Epithelial cell of prostate (primary cell): ENCODE results near the gene HIGD2A.
A peak's percentile ranks its signal among the peaks of the same experiment; 100 is the strongest.
"Not testable (repeated sequence)": the region's sequence is repeated elsewhere in the genome, so short reads cannot be mapped to it uniquely, and the experiment has no call there.

Experiments used
- DNase-seq: peaks from one replicate; pipeline ENCODE4 v3.0.0-alpha.2; 2011; ENCODE audit warnings: low read depth, low spot score
- H3K27ac ChIP-seq: fragments of 450-650 bp; 2 replicates; pipeline ENCODE4 v1.5.1; 2017; ENCODE audit warnings: mild to moderate bottlenecking

HIGD2A gene

GRCh38 chr5:176391999-176392398, 3.4 kb downstream of the HIGD2A start:
- no peak for DNase-seq
- no peak overlapping the region for H3K27ac ChIP-seq

- DNase-seq, result no peak
- H3K27ac ChIP-seq, result no peak overlapping the region
Measured at GRCh38 chr5:176392526-176392925, 4.0 kb downstream of the HIGD2A start.

- DNase-seq, result no peak
- no peak overlapping the region for H3K27ac ChIP-seq
Measured at GRCh38 chr5:176394096-176394495, 5.5 kb downstream of the HIGD2A start.

- no peak overlapping the region for H3K27ac ChIP-seq
- no peak for DNase-seq
Measured at GRCh38 chr5:176394881-176395675, 6.5 kb downstream of the HIGD2A start.

- no peak overlapping the region for H3K27ac ChIP-seq
Measured at GRCh38 chr5:176396330-176396729, 7.8 kb downstream of the HIGD2A start.

GRCh38 chr5:176397736-176398420, 9.3 kb downstream of the HIGD2A start:
- DNase-seq, result no peak

More at GRCh38 chr5:176396330-176396729, 7.8 kb downstream of the HIGD2A start:
- no peak for DNase-seq

GRCh38 chr5:176400382-176401156, 12.0 kb downstream of the HIGD2A start:
- H3K27ac ChIP-seq, result peak overlapping the region; percentile 74
- no peak for DNase-seq

More at GRCh38 chr5:176397736-176398420, 9.3 kb downstream of the HIGD2A start:
- H3K27ac ChIP-seq, result no peak overlapping the region

GRCh38 chr5:176401281-176402205, 13.0 kb downstream of the HIGD2A start:
- DNase-seq, result no peak
- peak overlapping the region; percentile 74 for H3K27ac ChIP-seq

GRCh38 chr5:176405656-176406435, 17.3 kb downstream of the HIGD2A start:
- H3K27ac ChIP-seq, result peak overlapping the region; percentile 74
- no peak for DNase-seq

GRCh38 chr5:176406436-176407052, 18.0 kb downstream of the HIGD2A start:
- no peak for DNase-seq
- no peak overlapping the region for H3K27ac ChIP-seq

GRCh38 chr5:176407456-176408251, 19.1 kb downstream of the HIGD2A start:
- no peak for DNase-seq
- peak overlapping the region; percentile 17 for H3K27ac ChIP-seq

- peak overlapping the region; percentile 17 for H3K27ac ChIP-seq
- not testable (repeated sequence) for DNase-seq
Measured at GRCh38 chr5:176408252-176408573, 19.7 kb downstream of the HIGD2A start.

- no peak for DNase-seq
- H3K27ac ChIP-seq, result no peak overlapping the region
Measured at GRCh38 chr5:176408590-176408989, 20.0 kb downstream of the HIGD2A start.

GRCh38 chr5:176409765-176410164, 21.2 kb downstream of the HIGD2A start:
- H3K27ac ChIP-seq, result peak overlapping the region; percentile 98
- no peak for DNase-seq

GRCh38 chr5:176410486-176411180, 22.1 kb downstream of the HIGD2A start:
- peak overlapping the region; percentile 98 for H3K27ac ChIP-seq
- DNase-seq, result no peak

GRCh38 chr5:176412517-176413254, 24.1 kb downstream of the HIGD2A start:
- H3K27ac ChIP-seq, result peak overlapping the region; percentile 98

GRCh38 chr5:176413255-176413565, 24.7 kb downstream of the HIGD2A start:
- H3K27ac ChIP-seq, result peak overlapping the region; percentile 98
- DNase-seq, result no peak

More at GRCh38 chr5:176412517-176413254, 24.1 kb downstream of the HIGD2A start:
- DNase-seq, result no peak
